Measurements from ENCODE around the gene KLHDC8B.
"Not testable (repeated sequence)": the region's sequence is repeated elsewhere in the genome, so short reads cannot be mapped to it uniquely, and the experiment has no call there.

The KLHDC8B gene

DNA sequence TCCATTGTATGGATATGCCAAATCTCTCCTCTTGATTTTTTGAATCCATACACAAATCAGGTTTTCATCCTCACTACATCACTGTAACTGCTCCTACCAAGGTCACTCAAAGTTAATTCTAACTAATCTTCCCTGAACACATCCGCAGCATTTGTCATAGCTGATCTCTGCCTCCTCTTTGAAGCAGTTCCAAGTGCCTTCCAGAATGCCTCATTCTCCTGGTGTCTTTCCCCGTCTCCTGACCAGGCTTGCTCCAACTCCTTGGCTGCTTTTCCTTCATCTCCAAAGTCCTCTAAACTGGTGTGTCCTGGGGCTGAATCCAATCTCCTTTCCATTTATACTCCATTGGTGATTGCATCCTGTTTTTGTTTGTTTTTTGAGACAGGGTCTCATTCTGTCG, 26.8 kb downstream of the KLHDC8B start:
- no peak for DNase-seq

- DNase-seq, result no peak
Measured at GRCh38 chr3:49198611-49199230, 27.3 kb downstream of the KLHDC8B start.

DNA sequence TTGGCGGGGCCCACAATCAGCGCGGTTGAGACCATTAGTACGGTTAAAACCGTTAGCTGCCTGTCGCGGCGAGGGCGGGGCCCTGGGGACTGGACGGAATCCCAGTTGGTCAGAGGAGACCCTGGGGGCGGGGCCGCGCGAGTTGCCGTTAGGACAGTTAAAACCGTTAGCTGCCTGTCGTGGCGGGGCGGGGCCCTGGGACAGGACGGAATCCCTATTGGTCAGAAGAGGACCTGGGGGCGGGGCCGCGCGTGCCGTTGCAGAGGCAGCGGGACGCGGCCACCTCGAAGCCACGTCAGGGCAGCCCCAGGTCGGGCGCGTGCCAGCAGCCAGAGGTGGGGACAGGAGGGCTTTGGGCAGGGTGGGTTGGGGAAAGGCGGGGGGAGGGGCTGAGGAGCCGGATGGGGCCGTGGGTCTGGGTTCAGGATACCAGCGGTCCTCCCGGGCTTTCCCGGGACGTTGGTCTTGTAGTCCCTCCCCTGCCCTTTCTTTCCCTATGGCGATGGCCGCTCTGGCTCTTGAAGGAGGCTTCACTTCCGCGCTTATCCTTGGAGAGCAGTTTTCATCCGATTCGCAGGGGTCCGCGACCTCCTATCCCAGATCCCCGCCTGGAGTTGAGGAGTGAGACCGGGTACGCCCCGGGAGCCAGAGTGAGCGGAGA, 28.0 kb downstream of the KLHDC8B start:
- DNase-seq, result no peak

GRCh38 chr3:49199900-49200281, 28.5 kb downstream of the KLHDC8B start:
- no peak for DNase-seq

DNA sequence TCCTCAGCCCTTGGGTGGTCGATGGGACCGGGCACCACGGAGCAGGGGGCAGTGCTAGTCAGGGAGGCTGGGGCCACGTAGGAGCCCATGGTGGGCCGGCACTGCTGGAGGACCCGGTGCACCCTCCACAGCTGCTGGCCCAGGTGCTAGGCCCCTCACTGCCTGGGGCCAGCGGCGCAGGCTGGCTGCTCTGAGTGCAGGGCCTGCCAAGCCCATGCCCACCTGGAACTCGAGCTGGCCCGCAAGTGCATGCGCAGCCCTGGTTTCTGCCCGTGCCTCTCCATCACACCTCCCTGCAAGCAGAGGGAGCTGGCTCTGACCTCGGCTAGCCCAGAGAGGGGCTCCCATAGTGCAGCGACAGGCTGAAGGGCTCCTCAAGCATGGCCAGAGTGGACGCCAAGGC, 42.1 kb downstream of the KLHDC8B start:
- DNase-seq, result no peak

DNA sequence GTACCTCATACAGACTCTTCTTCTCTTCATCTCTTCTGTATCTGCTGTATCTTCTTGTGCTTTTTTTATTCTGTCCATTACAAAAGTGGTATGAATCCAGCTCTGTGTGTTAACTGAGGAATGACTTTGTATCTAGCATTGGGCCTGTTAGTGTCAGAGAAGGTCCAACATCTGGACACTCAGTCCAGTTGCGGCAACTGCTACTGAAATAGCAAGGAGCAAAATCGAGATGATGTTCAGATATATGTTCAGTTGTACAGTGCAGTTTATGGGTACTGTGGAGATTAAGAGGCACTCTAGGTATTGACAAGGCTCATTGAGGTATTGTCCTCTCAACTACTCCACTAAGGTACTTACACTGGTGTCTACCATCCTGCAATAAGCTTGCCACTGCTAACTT, 42.6 kb downstream of the KLHDC8B start:
- DNase-seq, result no peak

GRCh38 chr3:49216687-49217086, 45.3 kb downstream of the KLHDC8B start:
- DNase-seq, result not testable (repeated sequence)

DNA sequence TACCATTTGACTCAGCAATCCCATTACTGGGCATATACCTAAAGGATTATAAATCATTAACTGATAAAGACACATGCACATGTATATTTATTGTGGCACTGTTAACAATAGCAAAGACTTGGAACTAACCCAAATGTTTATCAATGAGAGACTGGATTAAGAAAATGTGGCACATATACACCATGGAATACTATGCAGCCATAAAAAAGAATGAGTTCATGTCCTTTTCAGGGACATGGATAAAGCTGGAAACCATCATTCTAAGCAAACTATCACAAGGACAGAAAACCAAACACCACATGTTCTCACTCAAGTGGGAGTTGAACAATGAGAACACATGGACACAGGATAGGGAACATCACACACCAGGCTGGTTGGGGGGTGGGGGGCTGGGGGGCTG, 45.7 kb downstream of the KLHDC8B start:
- not testable (repeated sequence) for DNase-seq

DNA sequence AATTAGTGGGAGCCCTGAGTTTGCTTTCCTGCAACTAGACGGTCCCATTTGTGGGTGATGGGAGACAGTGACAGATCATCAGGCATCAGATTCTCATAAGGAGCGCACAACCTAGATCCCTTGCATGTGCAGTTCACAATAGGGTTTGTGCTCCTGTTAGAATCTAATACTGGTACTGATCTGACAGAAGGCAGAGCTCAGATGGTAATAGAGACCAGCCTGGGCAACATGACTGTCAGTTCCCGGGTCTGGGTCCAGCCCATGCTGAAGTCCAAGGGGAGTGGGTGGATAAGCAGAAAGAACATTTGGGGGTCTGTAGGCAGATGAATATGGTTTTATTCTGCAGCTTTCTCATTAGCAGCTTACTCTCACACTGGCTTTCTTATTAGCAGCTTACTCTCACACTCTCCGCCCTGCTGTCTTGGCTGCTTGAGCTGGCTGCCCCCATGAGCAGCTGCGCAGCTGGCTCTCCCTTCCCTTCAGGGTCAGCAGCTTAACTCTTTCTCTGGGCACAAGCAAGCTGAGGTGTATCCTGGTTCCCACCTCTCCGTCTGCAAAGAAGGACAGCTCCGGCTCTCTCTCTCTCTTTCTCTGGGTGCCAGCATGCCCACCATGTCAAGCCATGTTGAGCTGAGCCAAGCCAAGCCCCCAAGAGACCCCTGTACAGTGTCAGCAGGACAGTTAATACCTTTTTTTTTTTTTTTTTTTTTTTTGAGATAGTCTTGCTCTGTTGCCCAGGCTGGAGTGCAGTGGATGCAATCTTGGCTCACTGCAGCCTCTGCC, 46.5 kb downstream of the KLHDC8B start:
- peak in 1 of 2 experiments; percentile 1 for DNase-seq

DNA sequence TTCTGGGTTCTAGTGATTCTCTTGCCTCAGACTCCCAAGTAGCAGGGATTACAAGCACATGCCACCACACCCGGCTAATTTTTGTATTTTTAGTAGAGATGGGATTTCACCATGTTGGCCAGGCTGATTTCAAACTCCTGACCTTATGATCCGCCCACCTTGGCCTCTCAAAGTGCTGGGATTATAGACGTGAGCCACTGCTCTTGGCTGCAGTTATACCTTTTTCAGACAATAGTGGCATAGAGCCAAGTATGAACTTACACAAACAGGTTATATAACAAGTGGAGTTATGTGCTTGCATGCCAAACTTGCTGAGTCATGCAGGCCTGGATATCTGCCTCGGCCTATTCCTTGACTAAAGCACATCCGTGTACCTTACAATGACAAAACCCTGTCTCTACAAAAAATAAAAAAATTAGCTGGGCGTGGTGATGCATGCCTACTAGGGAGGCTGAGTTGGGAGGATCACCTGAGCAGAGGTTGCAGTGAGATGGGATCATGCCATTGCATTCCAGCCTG, 47.1 kb downstream of the KLHDC8B start:
- DNase-seq, result peak in 1 of 2 experiments; percentile 1

DNA sequence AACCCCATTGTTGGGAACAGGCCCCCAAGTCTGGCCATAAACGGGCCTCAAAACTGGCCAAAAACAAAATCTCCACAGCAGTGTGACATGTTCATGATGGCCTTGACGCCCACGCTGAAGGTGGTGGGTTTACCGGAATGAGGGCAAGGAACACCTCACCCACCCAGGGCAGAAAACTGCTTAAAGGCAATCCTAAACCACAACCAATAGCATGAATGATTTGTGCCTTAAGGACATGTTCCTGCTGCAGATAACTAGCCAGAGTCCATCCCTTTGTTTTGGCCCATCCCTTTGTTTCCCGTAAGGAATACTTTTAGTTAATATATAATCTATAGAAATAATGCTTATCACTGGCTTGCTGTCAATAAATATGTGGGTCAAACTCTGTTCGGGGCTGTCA, 47.7 kb downstream of the KLHDC8B start:
- no peak for DNase-seq

DNA sequence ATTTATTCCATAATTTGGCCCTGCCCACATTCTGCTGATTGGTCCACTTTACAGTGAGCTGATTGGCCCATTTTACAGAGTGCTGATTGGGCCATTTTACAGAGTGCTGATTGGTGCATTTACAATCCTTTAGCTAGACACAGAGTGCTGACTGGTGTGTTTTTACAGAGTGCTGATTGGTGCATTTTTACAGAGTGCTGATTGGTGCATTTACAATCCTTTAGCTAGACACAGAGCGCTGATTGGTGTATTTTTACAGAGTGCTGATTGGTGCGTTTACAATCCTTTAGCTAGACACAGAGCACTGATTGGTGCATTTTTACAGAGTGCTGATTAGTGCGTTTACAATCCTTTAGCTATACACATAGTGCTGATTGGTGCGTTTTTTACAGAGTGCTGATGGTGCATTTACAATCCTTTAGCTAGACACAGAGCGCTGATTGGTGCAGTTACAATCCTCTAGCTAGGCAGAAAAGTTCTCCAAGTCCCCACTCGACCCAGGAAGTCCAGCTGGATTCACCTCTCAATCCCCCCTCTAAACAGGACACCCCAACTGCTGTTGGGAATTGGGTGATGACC, 49.7 kb downstream of the KLHDC8B start:
- DNase-seq, result not testable (repeated sequence)

DNA sequence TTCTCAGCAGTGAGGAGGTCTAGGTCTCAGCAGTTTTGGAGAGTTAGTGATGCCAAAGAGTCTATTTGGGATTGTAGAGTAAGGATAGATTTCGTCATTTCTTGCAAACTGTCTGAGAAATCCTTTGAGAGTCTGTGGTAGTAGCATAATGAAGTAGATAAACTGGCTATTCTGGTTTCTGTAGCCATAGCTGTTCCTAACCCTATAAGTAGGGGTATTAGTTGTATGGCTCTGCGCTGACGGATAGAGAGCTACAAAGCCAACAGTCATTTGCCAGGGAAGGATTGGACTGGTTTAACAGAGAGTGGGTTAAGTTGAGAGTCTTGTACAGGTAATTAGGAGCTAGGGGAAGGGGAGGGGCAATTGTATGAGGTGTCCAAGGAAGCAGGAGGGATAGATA, 50.6 kb downstream of the KLHDC8B start:
- DNase-seq, result peak in 1 of 2 experiments; percentile 26
